ENCODE data around the gene GRID2.
A peak's percentile ranks its signal among the peaks of the same experiment; 100 is the strongest.

GRCh38 chr4:92387459-92388069, 83.8 kb downstream of the GRID2 start:
- TF ChIP-seq CTCF (CRISPR knock-in tag; IDR thresholded peaks at IDR 0.05) (peak; percentile 57), ZNF784 (CRISPR knock-in tag; IDR thresholded peaks at IDR 0.05; ENCODE audit: borderline replicate concordance) (no peak), ZFP36 (IDR thresholded peaks at IDR 0.05; ENCODE audit: borderline replicate concordance, low read depth, low read length, partially characterized antibody) (no peak), PHF20 (CRISPR knock-in tag; IDR thresholded peaks at IDR 0.05) (no peak), NFIB (CRISPR knock-in tag; IDR thresholded peaks at IDR 0.05; ENCODE audit: borderline replicate concordance) (no peak), ZNF724P (CRISPR knock-in tag; IDR thresholded peaks at IDR 0.05; ENCODE audit: borderline replicate concordance) (no peak), REST (IDR thresholded peaks at IDR 0.05; ENCODE audit: borderline replicate concordance in 1 of 2, low read depth in 1 of 2, low read length in 2 of 2) (no peak), KDM1A (CRISPR knock-in tag; IDR thresholded peaks at IDR 0.05) (no peak), YY1 (IDR thresholded peaks at IDR 0.05; ENCODE audit: insufficient read depth, insufficient replicate concordance, low read depth, low read length) (no peak), ZNF780A (CRISPR knock-in tag; IDR thresholded peaks at IDR 0.05) (no peak), SPEN (CRISPR knock-in tag; IDR thresholded peaks at IDR 0.05; ENCODE audit: low read depth) (no peak)

Measured in HepG2 (cell line).